NCI-H524 treated with DMSO at 0.1 percent for 48 hours (cell line): ENCODE data around the gene PPAN.

Experiments used
- DNase-seq: peaks from one replicate; lab custom pipeline; 2025; lab: John Stamatoyannopoulos, UW

Gene PPAN, protein sequence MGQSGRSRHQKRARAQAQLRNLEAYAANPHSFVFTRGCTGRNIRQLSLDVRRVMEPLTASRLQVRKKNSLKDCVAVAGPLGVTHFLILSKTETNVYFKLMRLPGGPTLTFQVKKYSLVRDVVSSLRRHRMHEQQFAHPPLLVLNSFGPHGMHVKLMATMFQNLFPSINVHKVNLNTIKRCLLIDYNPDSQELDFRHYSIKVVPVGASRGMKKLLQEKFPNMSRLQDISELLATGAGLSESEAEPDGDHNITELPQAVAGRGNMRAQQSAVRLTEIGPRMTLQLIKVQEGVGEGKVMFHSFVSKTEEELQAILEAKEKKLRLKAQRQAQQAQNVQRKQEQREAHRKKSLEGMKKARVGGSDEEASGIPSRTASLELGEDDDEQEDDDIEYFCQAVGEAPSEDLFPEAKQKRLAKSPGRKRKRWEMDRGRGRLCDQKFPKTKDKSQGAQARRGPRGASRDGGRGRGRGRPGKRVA

DNA sequence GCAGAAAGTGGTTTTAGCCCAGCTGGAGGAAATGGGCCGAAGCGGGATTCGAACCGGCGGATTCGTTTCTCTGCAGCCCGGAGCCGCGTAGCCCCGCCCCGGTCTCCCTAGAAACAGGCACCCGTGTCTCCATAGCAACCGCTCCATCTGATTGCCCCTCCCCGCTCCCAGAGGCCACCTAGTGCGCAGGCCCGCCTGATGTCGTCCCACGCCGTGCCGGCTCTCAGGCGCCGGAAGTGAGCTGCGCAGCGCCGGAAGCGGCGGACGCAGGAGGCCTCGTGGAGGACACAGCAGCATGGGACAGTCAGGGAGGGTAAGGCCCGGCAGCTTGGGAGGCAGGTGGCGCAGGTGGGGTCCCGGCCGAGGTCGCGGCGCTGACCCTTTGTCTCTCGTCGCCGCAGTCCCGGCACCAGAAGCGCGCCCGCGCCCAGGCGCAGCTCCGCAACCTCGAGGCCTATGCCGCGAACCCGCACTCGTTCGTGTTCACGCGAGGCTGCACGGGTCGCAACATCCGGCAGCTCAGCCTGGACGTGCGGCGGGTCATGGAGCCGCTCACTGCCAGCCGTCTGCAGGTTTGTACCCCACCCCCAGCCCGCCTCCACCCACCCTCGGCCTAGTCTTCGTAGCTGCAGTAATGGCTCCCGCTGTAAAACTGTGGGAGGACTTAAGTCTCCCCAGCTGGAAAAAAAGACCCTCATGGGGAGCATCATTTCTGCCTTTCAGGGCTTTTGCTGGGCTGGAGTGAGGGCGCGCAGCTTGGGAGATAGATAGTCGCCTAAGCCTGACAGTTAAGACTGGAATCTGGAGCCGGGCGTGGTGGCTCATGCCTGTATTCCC is at the start of gene PPAN:
Gene PPAN (plus strand): TSS at position 263 of the 837 bp plus-strand sequence. CDS start 33 bp downstream, at position 296.
- DNase-seq, result peak; percentile 89

DNA sequence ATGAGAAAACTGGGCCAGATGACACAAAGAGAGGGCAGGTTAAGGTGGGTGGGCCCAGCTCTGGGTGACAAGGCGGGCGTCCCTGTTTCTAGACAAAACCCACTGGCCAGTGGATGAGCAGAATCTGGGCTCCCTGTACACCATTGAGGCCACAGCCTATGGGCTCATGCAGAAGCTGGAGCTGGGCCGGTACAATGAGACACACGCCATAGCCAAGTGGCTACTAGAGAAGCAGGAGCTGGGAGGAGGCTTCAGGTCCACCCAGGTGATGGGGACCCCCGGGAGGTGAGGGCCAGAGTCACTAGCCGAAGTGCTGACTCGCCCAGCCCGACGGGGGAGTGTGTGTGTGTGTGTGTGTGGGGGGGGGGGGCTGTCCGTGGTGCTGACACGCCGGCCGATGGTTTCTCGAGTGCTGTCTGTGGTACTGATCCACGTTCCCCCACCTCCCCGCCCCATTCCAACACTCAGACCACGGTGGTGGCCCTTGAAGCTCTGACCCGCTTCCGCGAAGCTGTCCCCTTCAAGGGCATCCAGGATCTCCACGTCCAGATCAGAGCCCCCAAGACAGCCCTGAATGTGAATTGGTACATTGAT is 44.3 kb upstream of the PPAN start:
- DNase-seq, result no peak

DNA sequence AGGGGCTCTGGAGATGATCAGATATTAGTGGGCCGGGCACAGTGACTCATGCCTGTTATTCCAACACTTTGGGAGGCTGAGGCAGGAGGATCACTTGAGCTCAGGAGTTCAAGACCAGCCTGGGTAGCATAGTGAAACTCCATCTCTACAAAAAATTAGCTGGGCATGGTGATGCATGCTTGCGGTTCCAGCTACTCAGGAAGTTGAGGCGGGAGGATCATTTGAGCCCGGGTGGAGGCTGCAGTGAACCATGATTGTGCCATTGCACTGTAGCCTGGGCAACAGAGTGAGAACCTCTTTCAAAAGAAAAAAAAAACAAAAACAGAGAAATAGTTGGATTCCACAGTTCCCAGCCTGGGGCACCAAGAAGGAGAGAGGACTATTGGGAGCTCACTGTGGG is 38.0 kb upstream of the PPAN start:
- DNase-seq, result no peak

DNA sequence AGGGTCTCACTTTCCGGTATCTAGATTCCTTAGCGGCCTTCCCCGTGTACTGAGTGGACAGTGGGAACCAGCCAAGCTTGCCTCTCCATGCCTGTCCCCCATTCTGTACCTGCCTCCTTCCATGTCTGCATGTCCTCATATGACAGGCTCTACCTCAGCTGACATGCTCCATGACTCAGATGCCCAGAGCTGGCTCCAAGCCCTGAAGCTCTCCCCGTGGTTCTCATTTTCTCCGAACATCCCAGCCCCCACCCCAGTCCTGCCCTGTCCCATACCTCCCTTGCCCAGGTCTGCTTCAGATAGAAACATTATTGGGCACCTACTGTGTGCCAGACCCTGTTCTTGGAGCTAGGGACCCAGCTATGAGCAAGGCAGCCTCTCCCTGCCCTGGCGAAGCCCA is 37.1 kb upstream of the PPAN start:
- DNase-seq, result no peak

DNA sequence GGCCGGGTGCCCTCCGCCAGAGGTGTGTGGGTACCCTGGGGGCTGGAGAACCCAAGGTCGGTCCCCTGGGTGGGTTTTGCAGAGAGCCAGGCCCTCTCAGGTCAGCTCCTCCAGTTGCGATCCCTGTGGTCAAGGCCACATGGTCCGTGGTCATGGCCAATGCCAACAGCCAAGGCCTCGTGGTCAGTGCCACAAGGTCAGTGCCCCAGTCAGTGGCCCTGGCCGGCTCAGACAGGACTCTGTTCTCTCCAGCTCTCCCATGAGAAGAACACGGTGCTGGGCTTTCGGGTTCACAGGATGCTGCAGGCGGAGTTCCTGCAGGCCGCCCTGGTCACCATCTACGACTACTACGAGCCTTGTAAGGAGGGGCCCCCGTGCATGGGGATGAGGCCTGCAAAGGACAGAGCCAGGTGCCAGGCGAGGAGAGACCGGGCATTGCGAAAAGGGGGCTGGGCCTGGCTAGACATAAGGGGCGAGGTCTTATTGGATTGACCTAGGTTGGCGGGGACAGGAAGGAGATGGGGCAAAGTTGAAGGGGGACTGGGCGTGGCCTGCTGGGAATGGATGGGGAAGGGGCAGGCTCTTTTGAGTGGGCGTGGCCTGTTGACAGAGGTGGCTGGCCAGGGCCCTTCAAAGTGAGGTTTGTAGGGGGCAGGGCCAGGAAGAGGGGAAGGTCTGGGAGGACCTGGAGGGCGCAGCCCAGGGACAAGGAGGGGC is 35.3 kb upstream of the PPAN start:
- DNase-seq, result no peak

DNA sequence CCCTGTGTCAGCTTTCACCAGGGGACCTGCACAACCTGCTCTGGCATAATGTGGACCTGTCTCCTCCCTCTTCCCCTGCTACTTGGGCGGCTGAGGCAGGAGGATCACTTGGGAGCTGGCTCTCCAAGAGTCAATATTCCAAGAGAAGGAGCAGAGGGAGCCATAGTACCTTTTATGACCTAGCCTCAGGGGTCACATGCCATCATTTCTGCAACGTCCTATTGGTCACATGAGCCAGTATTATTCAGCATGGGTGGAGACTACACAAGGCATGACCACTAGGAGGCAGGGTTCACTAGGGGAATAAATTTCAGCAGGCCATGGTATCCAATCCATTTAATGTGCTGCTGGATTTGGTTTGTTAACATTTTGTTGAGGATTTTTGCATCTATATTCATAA is 32.0 kb upstream of the PPAN start:
- DNase-seq, result no peak

DNA sequence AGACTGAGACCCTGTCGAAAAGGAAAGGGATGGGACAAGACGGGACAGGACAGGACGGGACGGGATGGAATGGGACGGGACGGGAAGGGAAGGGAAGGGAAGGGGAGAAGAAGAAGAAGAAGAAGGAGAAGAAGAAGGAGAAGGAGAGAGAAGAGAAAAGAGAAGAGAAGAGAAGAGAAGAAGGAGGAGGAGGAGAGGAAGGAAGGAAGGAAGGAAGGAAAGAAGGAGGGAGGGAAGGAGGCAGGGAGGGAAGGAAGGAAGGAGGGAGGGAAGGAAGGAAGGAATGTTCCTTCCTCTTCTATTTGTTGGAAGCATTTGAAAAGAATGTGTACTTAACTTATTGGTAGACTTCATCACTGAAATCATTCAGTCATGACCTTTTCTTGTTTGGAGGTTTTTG is 29.6 kb upstream of the PPAN start:
- no peak for DNase-seq

DNA sequence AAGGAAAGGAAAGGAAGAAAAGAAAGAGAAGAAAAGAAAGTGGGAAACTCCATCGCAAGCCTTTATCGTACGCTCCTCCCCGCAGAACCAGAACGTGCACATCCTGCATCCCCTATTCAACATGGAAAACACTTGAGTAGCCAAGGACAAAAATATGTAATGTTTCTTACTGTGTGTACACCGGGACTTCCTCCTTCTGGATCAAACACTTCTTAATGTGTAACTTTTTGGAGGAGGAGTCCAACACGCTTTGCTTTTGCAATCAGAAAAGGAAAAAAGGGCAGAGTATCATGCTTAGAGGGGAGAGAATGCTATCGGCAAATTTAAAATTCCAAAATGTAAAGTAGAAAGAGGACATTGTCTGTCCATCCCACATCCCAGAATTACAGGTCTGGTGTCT is 27.8 kb upstream of the PPAN start:
- DNase-seq, result no peak

DNA sequence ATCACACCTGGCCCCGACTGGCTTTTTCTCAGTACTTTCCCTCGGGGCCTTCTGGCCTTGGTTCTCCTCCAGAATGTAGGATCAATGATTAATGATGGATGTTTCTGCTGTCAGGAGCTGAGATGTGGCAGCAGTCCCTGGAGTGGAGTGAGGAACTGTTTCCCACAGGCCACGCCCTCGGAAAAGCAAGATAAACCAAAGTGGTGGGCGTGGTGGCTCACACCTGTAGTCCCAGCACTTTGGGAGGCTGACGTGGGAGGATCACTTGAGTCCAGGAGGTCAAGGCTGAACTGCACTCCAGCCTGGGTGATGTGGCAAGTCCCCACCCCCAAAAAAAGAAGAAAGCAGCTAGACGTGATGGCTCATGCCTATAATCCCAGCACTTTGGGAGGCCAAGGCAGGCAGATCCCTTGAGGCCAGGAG is 27.1 kb upstream of the PPAN start:
- no peak for DNase-seq

DNA sequence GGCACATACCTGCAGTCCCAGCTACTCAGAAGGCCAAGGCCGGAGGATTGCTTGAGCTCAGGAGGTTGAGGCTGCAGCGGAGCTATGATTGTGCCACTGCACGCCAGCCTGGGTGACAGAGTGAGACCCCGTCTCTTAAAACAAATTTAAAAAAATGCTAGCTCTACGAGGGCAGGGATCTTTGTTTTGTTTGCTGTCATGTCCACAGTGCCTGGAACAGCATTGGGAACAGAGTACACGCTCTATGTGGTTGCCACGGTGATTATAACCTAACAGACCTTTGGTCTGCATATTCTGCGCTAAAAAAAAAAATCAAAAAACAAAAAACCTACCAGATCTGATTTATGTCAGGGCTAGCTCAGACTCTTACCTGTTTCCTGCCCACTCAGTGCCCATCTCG is 22.3 kb upstream of the PPAN start:
- DNase-seq, result no peak

DNA sequence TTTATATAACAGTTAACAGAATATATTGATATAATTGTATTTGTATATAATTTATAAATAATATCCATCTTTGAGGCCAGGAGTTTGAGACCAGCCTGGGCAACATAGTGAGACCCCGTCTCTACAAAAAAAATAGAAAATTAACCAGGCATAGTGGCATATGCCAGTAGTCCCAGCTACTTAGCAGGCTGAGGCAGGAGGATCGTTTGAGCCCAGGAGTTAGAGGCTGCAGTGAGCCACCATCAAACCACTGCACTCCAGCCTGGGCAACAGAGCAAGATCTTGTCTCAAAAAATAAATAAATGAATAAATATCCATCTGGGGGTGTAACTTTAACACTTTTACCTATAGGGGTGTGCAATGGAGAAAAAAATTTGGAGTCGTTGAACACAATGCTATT is 21.4 kb upstream of the PPAN start:
- DNase-seq, result no peak

DNA sequence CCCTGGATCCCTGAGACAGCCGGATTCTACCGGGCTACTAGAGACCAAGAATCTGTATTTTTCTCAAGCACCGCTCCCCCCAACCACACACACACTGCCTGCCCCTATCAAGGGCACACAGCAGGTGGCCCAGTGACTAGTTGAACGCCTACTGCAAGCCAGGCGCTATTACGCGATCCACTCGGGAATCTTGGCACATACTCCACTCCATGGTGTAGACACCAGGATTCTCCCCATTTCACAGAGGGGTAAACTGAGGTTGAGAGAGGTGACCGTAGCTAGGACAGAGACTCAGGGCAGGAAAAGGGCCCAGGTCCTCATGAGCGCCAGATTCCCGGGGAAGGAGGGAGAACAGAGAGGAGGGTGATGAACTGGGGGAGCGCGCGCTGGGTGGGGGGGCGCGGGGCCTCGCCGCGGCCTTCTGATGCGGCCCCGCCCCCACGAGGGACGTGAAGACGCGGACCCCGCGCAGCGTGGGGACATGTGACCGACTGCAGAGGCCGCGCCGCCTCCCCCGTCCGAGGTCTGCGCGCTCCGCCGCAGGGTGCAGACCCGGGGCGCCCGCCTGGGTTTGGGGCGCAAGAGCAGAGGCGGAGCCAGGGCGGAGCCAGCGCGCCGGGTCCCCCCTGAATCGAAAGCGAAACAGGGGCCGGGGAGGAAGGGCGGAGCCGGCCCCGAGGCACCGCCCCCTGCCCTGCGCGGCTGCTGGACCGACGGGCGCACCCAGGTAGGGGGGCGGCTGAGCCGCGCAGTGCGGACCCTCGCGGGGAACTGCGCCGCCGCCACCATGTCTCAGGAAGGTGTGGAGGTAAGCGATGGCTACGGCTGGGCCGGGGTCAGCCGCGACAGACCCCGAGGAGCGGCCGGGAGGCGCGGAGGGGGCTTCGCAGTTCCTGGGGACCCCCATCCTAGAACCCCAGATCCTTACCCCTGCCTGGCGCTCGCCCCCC is 20.2 kb upstream of the PPAN start, which contains the start of gene SHFL:
Gene SHFL (plus strand): TSS at position 677 of the 950 bp plus-strand sequence. CDS start 111 bp downstream, at position 788.
- DNase-seq, result no peak

DNA sequence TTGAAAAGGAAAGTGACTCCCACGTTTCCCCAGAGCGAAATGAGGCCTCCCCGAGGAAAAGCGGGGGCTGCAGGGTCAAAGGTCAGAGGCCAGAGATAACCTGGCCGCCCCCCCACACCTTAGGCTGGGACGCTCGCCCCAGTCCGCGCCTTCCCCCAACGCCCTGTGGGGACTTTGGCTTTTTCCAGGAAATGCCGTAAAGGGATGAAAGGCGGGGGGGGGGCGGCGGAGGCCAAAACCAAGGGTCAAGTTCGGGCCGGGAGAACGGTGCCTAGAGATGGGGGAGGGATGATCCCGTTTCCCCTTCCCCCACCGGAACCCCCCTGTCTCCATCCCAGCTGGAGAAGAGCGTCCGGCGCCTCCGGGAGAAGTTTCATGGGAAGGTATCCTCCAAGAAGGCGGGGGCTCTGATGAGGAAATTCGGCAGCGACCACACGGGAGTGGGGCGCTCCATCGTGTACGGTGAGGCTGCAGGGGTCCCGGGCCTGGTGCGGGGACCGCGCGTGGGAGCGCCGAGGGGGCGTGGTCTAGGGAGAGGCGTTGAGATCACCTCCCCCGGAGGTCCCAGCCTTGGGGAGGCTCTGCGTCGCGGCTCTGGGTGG is 19.5 kb upstream of the PPAN start:
- DNase-seq, result no peak

DNA sequence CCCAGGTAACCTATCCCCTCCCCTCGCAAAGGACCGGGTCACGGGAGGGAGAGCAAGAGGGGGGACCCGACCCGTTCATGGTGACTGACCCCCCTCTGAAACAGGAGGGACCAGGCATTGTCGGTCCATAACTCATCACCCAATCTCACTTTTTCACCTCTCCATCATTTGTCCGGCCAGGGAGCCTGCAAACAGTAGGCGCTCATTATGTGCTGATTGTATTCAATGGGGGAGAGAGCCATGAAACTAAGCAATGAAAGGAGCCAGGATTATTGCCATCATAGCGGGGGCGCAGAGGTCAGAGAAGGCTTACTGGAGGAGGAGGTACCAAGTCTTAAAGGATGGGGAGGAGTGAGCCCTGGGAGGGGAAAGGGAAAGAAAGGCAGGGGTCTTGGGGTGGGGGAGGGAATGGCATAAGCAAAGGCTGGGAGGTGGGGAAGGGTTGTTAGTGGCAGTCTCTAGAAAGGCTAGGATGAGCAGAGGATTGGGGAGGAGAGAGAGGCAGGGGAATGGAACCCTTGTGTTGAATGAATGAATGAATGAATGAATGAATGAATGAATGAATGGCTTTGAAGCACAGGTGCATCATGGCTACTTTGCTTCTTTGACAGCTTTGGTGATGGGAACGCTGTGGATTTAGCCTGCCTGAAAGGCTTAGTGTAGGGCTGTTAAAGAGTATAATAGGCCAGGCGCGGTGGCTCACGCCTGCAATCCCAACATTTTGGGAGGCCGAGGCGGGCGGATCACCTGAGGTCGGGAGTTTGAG is 18.7 kb upstream of the PPAN start:
- no peak for DNase-seq

DNA sequence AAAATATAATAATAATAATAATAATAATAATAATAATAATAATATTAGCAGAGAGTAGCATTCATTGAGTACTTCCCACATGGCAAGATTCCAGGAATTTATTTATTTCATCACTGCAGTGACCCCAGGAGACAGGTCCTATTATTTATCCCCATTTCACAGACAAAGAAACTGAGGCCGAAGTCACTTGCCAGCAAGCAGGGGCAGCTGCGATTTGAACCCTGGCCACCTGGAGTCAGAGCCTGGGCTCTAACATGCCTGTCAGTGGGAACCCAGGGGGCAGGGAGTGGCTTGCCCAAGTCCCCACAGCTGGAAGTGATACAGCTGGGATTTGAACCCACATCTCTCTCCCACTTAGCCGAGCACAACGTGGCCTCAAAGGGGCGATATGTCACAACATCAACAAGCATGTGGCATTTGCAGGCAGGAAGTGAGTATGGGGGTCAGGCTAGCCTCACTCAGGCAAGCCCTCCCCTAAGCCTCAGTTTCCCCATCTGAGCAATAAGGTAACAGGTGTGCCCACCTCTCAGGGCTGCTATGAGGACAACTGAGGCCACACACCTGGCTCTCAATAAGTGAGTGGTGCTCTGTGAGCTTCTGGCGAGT is 17.1 kb upstream of the PPAN start:
- no peak for DNase-seq

DNA sequence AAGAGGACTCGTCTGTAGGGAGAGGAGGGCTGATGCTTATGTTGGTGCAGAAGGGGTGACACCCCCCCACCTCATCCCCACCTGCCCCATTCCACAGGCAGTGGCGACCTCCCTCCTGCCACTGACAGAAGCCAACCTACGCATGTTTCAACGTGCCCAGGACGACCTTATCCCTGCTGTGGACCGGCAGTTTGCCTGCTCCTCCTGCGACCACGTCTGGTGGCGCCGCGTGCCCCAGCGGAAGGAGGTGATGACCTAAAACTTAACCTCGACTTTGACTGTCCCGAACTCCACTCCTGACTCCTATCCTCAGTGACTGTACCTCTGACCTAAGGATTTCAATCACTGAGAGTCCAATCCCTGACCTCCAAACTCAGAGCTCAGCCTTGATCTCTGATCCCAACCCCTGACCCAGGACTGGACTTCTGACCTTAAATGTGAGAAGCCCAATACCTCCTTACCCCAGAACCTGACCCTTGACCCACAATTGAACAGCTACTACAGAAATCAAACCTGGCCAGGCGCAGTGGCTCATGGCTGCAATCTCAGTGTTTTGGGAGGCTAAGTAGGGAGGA is 16.3 kb upstream of the PPAN start:
- no peak for DNase-seq

DNA sequence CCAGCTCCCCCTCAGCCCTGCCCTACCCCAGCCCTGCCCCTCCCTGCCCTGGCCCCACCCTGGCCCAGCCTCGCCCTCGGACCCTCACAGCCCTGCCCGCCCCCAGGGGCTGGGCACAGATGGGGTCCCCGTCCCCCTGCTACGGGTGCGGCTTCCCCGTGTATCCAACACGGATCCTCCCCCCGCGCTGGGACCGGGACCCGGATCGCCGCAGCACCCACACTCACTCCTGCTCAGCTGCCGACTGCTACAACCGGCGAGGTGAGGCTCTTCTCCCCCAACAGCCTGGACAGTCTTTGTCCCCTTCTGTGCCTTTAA is 14.8 kb upstream of the PPAN start:
- no peak for DNase-seq

DNA sequence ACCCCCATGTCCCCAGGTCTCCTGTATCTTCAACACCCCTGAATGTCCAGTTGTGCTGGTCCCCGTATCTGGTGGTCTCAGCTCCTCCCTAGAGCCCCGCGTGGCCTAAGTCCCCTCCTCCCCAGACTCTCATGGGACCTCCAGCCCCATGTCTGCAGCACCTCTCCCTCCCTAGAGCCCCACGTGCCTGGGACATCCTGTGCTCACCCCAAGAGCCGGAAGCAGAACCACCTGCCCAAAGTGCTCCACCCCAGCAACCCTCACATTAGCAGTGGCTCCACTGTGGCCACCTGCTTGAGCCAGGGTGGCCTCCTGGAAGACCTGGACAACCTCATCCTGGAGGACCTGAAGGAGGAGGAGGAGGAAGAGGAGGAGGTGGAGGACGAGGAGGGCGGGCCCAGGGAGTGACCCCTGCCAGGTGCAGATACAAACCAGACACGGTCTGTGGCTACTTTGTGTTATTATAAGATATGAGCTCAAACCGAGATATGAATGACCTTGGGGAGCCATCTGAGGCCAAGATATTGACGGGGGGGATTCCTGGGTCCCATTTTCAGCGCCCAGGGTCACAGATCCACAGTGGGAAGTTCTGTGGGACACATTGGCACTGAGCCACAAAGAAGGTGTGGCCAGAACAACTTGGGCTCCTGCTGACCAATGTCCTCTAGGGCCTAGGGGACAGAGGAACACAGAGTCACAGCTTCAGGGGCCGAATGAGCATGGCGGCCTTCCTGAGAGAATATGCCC is 14.1 kb upstream of the PPAN start:
- no peak for DNase-seq
